SW480 (cell line): ENCODE results near the gene SOCS7.

Experiments
- DNase-seq: peaks from one replicate; pipeline ENCODE4 v3.0.0-alpha.2; 2016; ENCODE audit warnings: low spot score

SOCS7 gene

DNA sequence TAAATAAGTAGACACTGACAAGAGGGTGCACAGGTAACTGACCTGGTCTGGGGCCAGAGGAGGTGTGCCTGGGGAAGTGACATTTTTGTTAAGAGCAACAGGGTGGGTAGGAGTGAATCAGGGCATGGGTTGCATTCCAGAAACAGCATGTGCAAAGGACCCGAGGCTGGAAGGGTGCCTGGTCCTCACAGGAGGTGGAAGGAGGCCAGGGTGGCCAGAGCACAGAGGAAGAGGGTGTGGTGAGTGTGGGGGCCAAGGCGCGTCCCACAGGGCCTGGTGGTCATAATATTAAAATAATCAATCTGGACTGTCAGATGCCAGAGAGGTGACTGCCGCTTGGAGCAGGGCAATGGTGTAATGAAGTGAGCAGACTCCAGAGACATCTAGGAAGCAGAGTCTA, 90.9 kb downstream of the SOCS7 start:
- no peak for DNase-seq

DNA sequence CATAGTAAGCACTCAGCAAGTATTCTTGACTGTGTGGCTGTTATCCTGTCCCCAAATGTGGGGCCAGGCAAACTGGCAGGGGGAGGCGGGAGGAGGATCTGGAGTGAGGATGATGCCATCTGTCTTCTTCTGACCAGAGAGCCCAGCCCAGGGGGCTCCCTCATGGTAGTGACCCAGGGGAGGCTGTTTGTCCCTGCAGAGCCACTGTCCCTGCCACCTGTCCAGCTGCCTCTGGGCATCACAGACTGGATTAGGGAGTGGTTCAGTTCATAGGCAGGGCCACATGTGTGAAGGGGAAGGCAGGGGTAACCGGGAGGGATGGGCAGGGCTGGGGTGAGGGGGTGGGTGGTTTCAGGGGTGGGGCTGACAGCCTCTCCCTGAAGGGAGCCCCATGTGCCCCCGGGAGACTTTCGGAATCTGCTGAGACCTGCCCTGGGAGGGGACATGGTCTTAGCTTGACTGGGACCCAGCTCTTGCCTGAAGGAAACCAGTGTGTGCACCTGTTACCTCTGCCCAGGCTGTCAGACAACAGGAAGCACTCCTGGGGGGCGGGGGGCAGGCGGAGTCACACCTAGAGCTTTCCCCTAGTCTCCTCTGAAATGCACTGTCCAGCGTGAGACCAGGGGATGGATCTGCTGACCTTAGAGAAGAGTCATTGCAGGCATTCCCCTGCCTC, 91.8 kb downstream of the SOCS7 start:
- no peak for DNase-seq

DNA sequence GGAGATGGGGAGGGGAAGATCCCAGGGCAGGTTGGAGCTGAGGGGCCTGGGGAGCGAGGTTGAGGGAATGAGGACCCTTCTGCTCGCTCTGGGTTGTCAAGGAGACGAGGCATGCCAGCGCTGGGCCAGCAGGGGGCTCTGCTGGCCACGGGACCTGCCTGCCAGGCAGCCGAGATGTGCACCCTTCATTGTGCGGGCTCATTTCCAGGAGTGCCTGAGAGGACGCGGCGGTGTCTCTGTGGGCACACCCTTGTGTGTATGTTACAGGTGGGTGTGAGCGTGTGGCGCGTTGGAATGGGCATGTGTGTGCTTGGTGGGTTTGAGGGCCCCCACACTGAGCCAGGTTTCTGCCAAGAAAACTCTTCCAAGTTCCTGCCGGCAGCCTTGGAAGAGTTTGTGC, 92.5 kb downstream of the SOCS7 start:
- DNase-seq: peak; percentile 67

DNA sequence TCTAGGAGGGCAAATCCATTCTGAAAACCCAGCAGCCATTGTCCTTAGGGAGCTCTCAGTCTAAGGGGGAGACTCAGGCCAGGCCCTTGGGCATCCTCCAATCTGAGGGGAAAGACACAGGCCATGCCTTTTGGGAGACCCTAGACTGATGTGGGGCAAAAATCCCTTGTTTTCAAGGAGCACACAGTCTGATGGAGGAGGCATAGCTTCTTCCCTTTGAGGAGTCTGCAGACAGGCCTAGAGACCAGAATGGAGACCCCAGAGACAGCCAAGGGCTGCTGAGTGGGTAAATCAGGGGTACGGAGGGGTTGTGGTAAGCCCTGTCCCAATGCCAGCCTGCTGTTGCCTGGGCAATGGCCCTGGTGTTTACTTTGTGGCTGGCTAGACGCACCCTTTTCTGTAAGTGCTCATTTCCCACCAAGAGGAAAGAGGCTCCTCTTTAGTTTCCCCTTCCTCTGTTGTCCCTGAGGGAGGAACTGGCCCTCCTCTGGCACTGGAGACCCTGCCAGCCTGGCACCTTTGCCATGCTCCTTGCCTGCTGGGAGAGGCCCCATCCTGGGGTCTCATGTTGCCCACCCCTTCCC, 96.0 kb downstream of the SOCS7 start:
- peak; percentile 40 for DNase-seq

DNA sequence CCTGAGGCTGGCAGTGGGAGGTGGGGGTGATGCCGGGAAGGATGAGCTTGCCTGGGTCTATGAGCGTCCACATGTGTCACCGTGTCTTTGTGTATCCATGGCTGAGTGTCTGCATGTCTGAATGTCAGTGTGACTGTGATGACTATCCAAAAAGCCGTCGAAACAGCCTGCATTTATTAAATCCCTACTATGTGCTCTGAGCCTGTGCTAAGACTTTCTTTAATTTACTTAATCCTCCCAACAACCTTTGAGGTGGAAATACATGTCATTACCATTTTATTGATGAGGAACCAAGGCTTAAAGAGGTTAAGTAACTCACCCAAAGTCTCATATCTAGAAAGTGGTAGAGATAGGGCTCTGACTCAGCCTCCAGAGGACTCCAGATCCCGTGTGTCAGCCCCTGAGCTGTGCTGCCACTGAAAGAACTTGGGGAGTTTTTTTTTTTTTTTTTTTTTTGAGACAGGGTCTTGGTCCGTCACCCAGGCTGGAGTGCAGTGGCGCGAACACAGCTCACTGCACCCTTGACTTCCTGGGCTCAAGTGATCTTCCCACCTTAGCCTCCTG, 96.6 kb downstream of the SOCS7 start:
- DNase-seq: no peak

DNA sequence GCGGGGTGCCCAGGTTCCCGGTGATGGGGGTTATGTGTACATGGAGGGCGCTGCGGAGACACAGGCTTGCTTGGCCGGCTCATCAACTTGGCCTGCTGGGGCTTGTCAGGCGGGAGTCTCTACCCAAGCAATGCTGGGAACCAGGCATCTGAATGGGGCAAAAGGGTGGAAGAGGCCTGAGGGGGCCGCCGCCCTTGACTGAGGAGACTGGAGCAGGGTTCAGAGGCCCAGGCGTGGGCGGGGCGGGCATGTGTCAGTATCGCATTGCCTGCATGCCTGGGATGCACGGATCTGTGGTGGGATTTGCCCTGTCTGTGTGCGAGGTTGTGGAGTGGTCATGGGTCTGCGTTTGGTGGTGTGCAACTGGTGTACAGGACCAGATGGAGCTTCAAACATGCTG, 97.7 kb downstream of the SOCS7 start:
- peak; percentile 76 for DNase-seq

DNA sequence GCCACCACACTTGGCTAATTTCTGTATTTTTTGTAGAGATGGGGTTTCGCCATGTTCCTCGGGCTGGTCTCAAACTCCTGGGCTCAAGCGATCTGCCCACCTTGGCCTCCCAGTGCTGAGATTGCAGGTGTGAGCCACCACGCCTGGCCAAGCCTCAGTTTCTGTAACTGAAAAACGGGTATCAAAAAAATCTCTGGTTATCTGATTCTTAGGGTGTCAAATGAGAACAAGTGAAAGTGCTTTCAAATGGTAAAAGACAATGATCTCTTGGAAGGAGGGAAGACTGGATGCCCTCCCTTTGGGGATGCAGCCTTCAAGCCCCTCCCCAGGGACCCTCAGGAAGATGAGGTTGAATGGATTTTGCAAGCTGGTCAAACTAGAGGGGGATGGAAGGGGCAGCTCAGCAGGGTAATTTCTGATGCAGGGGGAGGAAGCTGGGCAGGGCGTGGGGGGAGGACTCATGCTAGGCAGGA, 98.9 kb downstream of the SOCS7 start:
- DNase-seq: no peak

DNA sequence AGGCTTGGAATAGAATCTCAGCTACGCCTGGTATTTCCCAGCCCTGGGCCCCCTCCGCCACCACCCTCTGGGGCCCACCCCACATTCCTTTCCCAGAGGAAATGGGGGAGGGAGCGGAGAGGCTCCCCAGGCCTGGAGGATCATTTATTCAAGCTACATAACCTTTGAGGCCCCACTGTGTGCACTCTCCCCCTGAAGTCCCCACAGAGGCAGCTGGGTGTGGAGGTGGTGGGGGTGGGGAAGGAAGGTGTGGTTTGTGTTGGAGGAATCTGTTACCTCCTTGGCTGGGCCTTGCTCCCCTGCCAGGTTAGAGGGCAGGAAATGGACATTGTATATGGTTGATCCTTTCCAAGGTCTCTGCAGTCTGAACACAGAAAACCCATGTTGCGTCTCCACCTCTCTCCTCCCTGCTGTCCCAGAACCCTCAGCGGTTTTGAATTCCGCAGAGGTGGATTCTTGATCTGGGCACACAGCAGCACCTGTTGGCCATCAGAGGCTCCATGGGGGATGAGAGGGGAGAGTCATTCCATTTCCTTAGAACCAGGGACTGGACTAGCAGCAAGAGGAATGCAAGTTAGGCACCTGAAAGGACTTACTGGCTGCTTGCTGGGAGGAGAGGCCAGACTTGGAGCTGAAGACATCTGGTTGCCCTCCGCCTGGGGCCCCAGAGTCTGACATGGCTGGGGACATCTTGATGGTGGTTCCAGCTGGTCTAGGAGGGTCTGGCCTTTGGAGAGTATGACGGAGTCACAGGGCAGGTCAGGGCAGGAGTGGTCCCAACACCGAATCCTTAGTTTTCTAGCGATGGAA, 99.6 kb downstream of the SOCS7 start:
- peak; percentile 79 for DNase-seq

DNA sequence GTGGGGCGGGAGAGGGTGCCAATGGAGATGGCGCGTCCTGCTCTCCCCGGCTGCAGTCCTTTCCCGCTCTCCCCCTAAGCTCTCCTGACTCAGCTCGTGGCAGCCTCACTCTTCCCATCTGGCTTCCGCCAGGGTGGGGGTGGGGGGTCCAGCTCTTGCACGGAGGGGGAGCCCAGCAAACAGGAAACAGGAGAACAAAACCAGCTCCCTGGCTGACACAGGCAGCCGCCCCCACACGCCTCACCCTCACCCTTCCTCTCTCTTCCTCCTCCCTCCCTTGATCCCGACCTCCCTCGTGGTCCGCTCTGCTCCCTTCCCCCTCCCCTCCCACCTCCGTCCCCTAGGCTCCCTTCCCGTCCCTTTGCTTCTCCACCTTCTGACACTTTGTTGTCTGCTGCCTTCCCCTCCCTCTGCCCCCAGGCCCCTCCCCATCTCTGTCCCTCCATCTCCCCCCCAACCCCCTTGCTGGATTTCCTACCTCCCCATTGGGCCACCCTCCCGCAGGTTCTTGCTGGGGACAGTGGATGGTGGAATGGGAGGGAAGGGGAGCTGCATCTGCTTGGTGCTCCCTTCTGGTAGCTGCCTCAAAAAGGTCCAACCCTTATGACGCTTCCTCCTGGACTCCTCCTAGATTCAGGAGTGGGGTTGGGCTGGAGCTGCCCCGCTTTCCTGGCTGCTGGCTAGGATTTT, 100.3 kb downstream of the SOCS7 start:
- peak; percentile 84 for DNase-seq

DNA sequence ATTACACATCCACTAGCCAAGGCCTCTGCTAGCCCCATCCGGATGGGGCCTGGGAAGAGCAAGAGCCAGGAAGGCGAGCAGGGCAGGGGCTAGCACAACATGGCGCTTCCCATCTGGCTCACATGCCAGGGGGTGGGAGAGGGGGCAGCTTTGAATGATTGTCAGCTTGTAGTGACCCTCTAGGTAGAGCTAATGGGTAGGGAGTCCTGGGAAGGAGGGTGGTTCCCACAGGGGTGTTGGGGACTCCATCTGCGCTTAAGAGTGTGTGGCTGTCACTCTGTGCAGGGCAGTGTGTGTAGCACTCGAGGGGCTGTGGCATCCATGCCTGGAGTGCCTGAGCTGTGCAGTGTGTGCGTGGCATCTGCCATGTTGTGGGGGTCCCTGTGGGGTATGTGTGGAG, 101.1 kb downstream of the SOCS7 start:
- DNase-seq: no peak

DNA sequence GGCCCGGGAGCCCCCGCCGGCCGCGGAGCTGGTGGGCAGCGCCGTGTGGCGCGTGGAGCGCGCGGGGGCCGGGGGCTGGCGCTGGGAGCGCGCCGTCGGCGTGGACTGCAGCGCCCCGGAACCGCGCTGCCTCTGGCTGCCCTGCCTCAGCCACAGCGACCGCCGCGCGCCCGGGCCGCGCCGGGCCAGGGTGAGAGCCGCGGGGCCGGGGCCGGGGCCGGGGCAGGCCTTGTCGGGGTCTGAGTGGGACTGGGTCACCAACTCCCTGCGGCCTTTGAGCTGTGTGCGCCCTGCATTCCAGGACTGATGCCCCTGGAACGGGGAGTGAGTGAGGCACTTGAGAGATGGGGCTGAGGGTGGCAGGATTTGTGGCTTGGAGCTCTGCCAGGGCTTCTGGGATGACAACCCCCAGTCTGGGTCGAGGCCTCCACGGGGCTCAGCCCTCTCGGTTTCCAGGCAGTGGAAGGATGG, 102.3 kb downstream of the SOCS7 start:
- peak; percentile 45 for DNase-seq

DNA sequence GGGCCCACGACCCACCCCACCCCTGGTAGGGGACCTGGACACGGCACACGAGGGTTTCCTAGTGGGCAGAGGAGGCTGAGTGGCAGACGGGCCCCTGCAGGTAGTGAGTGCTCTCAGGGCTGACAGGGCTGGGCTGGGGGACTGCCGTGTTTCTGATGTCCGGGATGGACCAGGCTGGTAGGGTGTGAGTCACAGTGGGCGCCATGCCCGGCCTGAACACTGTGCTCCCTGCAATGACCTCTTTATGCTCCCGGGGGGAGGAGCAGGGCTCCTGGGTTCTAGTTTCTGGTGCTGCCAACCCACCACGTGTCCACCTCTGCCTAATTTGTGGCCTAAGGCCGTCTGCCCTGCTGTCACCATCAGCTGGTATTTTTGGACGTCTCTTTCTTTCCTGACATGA, 102.9 kb downstream of the SOCS7 start:
- peak; percentile 59 for DNase-seq
